Posterior vena cava (tissue), 2 donors: ENCODE results near the gene S1PR5. TPM values are rescaled to one million over a fixed set of nuclear protein-coding genes. Genes with fewer than 3 reads are reported as not detected.

Experiments
- DNase-seq: peaks from one replicate; pipeline ENCODE4 v3.0.0-alpha.2; 2020; ENCODE audit warnings: low spot score
- intact Hi-C, 2 donors: fragments of 100-400 bp; cut with DNase I; formaldehyde crosslinking; loops; one replicate each; pipeline versions ENCODE4 v1.14.1 to v1.14.2; 2022 to 2023
- microRNA-seq, 2 donors: library from miRNA; unstranded; fragments of <30 nt; microRNA quantifications; one replicate each; pipeline ENCODE4 v1.2.0, GENCODE V29; 2020 to 2021; ENCODE audit warnings: borderline microRNAs expressed in 2 of 2
- total RNA-seq, 2 donors: library from RNA; stranded (reverse); fragmentation: NEBNext Ultra II Directional; extraction: Animal tissue kit (Norgen Biotek cat#: 25700); gene quantifications; one replicate each; pipeline ENCODE4 v1.2.1, GENCODE V29; 2021
- donor health status: DM: yes; HTN: yes; CAD: no.
- donor health status: DM: yes; HTN: yes; CAD: no.

The S1PR5 gene
- total RNA-seq, 2 donors from 2014 or later, result not detected

DNA sequence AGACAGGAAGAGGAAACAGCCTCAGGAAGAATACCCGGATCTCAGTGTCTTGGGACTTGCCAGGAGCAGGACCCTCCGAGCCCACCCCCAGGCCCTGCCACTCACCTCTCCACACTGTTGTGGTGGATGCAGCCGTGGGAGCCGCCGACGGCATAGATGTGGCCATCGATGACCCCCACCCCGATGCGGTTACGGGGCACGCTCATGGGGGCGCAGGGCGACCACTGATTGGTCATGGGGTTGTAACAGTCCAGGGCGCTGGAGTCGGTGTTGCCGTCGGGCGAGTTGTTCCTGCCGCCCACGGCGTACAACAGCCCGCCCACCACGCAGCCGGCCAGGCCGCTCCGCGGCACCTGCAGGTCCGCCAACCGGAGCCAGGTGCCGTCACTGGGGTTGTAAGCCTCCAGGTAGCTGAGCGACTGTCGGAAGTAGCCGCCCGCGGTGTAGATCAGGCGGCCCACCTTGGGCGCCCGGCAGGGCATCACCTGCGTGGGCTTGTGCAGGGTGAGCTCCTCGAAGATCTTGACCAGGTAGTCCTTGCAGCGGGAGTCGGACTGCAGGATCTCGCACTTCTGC, 25.7 kb downstream of the S1PR5 start:
- intact Hi-C loops, result no loop called here
- no peak for DNase-seq

- no peak for DNase-seq
- intact Hi-C loops, result no loop called here
These were observed 30.7 kb downstream of the S1PR5 start for GRCh38 chr19:10486551-10486950.

GRCh38 chr19:10478903-10479384, 38.3 kb downstream of the S1PR5 start:
- intact Hi-C loops, result no loop called here
- DNase-seq, result peak; percentile 96

GRCh38 chr19:10478476-10478875, 38.8 kb downstream of the S1PR5 start:
- intact Hi-C loops, result no loop called here
- no peak for DNase-seq

GRCh38 chr19:10474962-10475451, 42.2 kb downstream of the S1PR5 start:
- intact Hi-C loops, result loop anchor here in 1 of 2 donors (5.0 kb wide), 1 partner anchor 782 kb away; no protein-coding TSS in a partner anchor
- DNase-seq, result no peak

- intact Hi-C loops, result loop anchor here in 1 of 2 donors (5.0 kb wide), 1 partner anchor 784 kb away; no protein-coding TSS in a partner anchor
- DNase-seq, result no peak
These were observed 44.1 kb downstream of the S1PR5 start for GRCh38 chr19:10473192-10473591.

DNA sequence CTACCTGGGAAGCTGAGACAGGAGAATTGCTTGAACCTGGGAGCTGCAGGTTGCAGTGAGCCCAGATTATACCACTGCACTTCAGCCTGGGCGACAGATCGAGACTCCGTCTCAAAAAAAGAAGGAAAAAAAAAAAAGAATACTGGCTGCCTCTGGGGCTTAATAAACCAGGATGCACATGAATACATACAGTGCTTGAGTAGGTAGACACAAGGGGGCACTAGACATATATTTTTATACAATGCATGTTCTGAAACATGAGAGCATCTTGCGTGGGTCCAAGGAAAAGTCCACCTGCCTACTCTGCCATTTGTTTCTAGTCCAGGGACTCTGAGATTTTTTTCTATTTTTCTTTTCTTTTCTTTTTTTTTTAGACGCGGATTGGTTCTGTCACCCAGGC, 45.3 kb downstream of the S1PR5 start:
- DNase-seq, result no peak
- intact Hi-C loops, result loop anchor here in 1 of 2 donors (5.0 kb wide), 1 partner anchor 785 kb away; no protein-coding TSS in a partner anchor

- intact Hi-C loops, result no loop called here
- DNase-seq, result no peak
These were observed 49.1 kb downstream of the S1PR5 start for GRCh38 chr19:10468133-10468532.

- DNase-seq, result no peak
- intact Hi-C loops, result no loop called here
These were observed 50.0 kb downstream of the S1PR5 start for GRCh38 chr19:10467104-10467706.

DNA sequence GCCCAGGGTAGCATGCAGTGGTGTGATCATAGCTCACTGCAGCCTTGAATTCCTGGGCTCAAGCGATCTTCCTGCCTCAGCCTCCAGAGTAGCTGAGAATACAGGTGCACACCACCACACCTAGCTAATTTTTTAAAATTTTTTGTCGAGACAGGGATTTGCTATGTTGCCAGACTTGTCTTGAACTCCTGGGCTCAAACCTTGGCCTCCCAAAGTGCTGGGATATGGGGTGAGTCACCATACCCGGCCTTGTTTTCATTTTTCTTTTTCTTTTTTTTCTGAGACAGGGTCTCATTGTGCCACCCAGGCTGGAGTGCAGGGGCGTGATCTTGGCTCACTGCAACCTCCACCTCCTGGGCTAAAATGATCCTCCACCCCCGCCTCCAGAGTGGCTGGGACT, 52.8 kb downstream of the S1PR5 start:
- intact Hi-C loops, result no loop called here
- no peak for DNase-seq

Small RNAs within 50 kb of the gene (microRNA-seq; reads per million reads assigned to microRNA genes)
- gene MIR1238, result 0 reads per million in 2 donors

Other genes with a start within 250 kb of the S1PR5 start
- gene ICAM1, start 246.3 kb downstream of the S1PR5 start, total RNA-seq, result 10 to 100 TPM; 21.0 to 21.9 TPM
- gene ICAM4, start 230.5 kb downstream of the S1PR5 start, total RNA-seq, result under 1 TPM in 1 of 2 donors, not detected in 1; 0.57 TPM
- gene ICAM5, start 227.5 kb downstream of the S1PR5 start, total RNA-seq, result under 1 TPM; 0.33 to 0.83 TPM
- 1 to 10 TPM; 1.1 to 1.2 TPM for gene ZGLP1, start 207.6 kb downstream of the S1PR5 start, total RNA-seq
- 10 to 100 TPM; 10.2 to 11.4 TPM for gene FDX2, start 201.4 kb downstream of the S1PR5 start, total RNA-seq
- gene RAVER1, start 183.9 kb downstream of the S1PR5 start, total RNA-seq, result 10 to 100 TPM; 17.5 to 19.0 TPM
- gene ICAM3, start 177.8 kb downstream of the S1PR5 start, total RNA-seq, result 10 to 100 TPM in 1 of 2 donors, 1 to 10 TPM in 1; 7.9 to 10.6 TPM
- gene TYK2, start 136.9 kb downstream of the S1PR5 start, total RNA-seq, result 10 to 100 TPM; 67.1 to 69.3 TPM
- gene CDC37, start 113.9 kb downstream of the S1PR5 start, total RNA-seq, result 100 to 1,000 TPM; 106 to 109 TPM
- gene PDE4A, start 96.9 kb downstream of the S1PR5 start, total RNA-seq, result 10 to 100 TPM; 10.9 to 12.8 TPM
- 10 to 100 TPM; 37.4 to 48.1 TPM for gene KEAP1, start 14.1 kb downstream of the S1PR5 start, total RNA-seq
- 10 to 100 TPM; 14.2 to 14.8 TPM for gene ATG4D, start 26.5 kb upstream of the S1PR5 start, total RNA-seq
- gene KRI1, start 48.6 kb upstream of the S1PR5 start, total RNA-seq, result 10 to 100 TPM; 15.1 to 16.5 TPM
- gene CDKN2D, start 51.5 kb upstream of the S1PR5 start, total RNA-seq, result 10 to 100 TPM in 1 of 2 donors, 1 to 10 TPM in 1; 8.1 to 15.0 TPM
- not detected for gene AP1M2, start 69.9 kb upstream of the S1PR5 start, total RNA-seq
- 100 to 1,000 TPM in 1 of 2 donors, 10 to 100 TPM in 1; 72.2 to 108 TPM for gene SLC44A2, start 108.1 kb upstream of the S1PR5 start, total RNA-seq
- gene ILF3, start 136.9 kb upstream of the S1PR5 start, total RNA-seq, result 100 to 1,000 TPM; 139 to 154 TPM
- gene QTRT1, start 184.0 kb upstream of the S1PR5 start, total RNA-seq, result 10 to 100 TPM; 24.9 to 27.6 TPM
- gene DNM2, start 200.6 kb upstream of the S1PR5 start, total RNA-seq, result 100 to 1,000 TPM in 1 of 2 donors, 10 to 100 TPM in 1; 94.9 to 107 TPM